ENCODE results near the gene DCTN5. TPM values are rescaled to one million over a fixed set of nuclear protein-coding genes. Genes with fewer than 3 reads are reported as not detected.
A peak's percentile ranks its signal among the peaks of the same experiment; 100 is the strongest.

DCTN5 gene
- total and polyA plus RNA-seq, 2 of the 13 experiments (the other 11 are each of a cell fraction or from before 2014, with no cell fraction given), result 105 to 207 TPM

DNA sequence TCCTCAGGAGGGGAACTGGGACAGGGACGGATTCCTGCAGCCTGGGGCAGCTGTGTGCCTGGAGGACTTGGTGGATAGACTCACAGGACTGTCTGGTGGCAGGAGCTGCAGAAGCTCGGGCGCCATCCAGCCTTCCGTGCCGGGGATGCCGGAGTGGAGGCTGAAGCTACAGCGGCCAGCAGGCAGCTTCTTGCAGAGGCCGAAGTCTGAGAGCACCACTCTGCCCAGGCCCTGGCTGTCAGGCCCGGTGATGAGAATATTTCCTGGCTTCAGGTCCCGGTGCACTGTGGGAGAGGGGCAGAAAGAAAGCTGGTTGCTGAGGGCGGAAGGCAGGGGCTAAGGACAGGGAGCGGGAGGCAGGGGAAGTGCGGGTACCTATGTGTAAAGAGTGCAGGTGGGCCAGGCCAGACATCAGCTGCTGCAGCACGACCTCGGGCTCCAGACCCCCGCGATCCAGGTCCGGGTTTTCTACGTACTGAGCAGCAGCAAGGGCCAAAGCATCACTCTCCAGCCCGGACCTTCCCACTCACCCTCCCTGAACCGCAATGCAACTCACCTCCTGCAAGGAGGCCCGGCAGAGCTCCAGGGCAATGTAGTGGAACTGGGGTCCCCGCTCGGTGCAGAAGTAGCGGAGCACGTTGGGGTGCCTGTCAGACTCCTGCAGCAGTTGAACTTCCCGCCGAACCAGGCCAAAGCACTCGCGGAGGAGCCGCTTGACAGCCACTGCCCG lies 53.5 kb downstream of the DCTN5 start (continued):
- no peak for TF ChIP-seq SMC3 (IDR thresholded peaks at IDR 0.05; ENCODE audit: low read length)
- TF ChIP-seq KMT2B (CRISPR knock-in tag; IDR thresholded peaks at IDR 0.05), result peak; percentile 27; the same call in 1 of the 2 replicates
- TF ChIP-seq TRIM24 (CRISPR knock-in tag; IDR thresholded peaks at IDR 0.05), result no peak
- peak; percentile 69 for TF ChIP-seq ZNF280B (CRISPR knock-in tag; IDR thresholded peaks at IDR 0.05; ENCODE audit: borderline replicate concordance)
- no peak for TF ChIP-seq ZBTB46 (CRISPR knock-in tag; IDR thresholded peaks at IDR 0.05; ENCODE audit: borderline replicate concordance)
- no peak for TF ChIP-seq FOXA3 (CRISPR knock-in tag; IDR thresholded peaks at IDR 0.05)
- TF ChIP-seq TBX3 (IDR thresholded peaks at IDR 0.05; ENCODE audit: borderline replicate concordance), result no peak
- TF ChIP-seq GATAD2A (CRISPR knock-in tag; IDR thresholded peaks at IDR 0.05), result 0 out of 2 replicates have a peak, but pooled peaks have one; percentile 14
- TF ChIP-seq ATRX (CRISPR knock-in tag; IDR thresholded peaks at IDR 0.05; ENCODE audit: borderline replicate concordance), result no peak
- no peak for TF ChIP-seq ZBTB3 (CRISPR knock-in tag; IDR thresholded peaks at IDR 0.05; ENCODE audit: borderline replicate concordance, low read depth)
- TF ChIP-seq MTA3 (CRISPR knock-in tag; IDR thresholded peaks at IDR 0.05), result no peak
- TF ChIP-seq, protein P1, sequence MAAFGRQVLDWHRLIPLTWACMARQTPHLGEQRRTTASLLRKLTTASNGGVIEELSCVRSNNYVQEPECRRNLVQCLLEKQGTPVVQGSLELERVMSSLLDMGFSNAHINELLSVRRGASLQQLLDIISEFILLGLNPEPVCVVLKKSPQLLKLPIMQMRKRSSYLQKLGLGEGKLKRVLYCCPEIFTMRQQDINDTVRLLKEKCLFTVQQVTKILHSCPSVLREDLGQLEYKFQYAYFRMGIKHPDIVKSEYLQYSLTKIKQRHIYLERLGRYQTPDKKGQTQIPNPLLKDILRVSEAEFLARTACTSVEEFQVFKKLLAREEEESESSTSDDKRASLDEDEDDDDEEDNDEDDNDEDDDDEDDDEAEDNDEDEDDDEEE (CRISPR knock-in tag; IDR thresholded peaks at IDR 0.05), result no peak
- no peak for TF ChIP-seq SATB2 (CRISPR knock-in tag; IDR thresholded peaks at IDR 0.05)
- TF ChIP-seq ZNF383 (CRISPR knock-in tag; IDR thresholded peaks at IDR 0.05; ENCODE audit: borderline replicate concordance), result peak; percentile 99; the same call in 1 of the 2 replicates
- TF ChIP-seq ZNF17 (CRISPR knock-in tag; IDR thresholded peaks at IDR 0.05), result no peak
- TF ChIP-seq FOXP1 (IDR thresholded peaks at IDR 0.05), result no peak
- no peak for TF ChIP-seq FOXP1 (CRISPR knock-in tag; IDR thresholded peaks at IDR 0.05)
- TF ChIP-seq IKZF4 (CRISPR knock-in tag; IDR thresholded peaks at IDR 0.05; ENCODE audit: borderline replicate concordance, low read depth, not compliant biosample characterization), result no peak
- peak; percentile 51; the same call in 1 of the 2 replicates for TF ChIP-seq DR1 (CRISPR knock-in tag; IDR thresholded peaks at IDR 0.05)
- no peak for TF ChIP-seq FOXK2 (IDR thresholded peaks at IDR 0.05)
- no peak for TF ChIP-seq TEF (CRISPR knock-in tag; IDR thresholded peaks at IDR 0.05)
- peak; percentile 40; the same call in 1 of the 2 replicates for TF ChIP-seq HDAC1 (CRISPR knock-in tag; IDR thresholded peaks at IDR 0.05)
- TF ChIP-seq ZNF296 (CRISPR knock-in tag; conservative IDR thresholded peaks at IDR 0.05), result no peak
- TF ChIP-seq CCDC6 (CRISPR knock-in tag; IDR thresholded peaks at IDR 0.05), result 0 out of 2 replicates have a peak, but pooled peaks have one; percentile 72
- no peak for TF ChIP-seq GFI1 (CRISPR knock-in tag; IDR thresholded peaks at IDR 0.05; ENCODE audit: borderline replicate concordance)
